NT2/D1 (cell line): ENCODE measurements around the gene PATL2.
"Not testable (repeated sequence)": the region's sequence is repeated elsewhere in the genome, so short reads cannot be mapped to it uniquely, and the experiment has no call there.

ENCODE experiments used
- SUZ12 ChIP-seq: IDR thresholded peaks from 2 replicates; pipeline ENCODE4 v1.6.1; 2011; ENCODE audit not compliant: insufficient read length, insufficient read depth; ENCODE audit errors: extremely low read depth
- YY1 ChIP-seq: IDR thresholded peaks from 2 replicates; pipeline ENCODE4 v1.6.1; 2011; ENCODE audit not compliant: insufficient read length, insufficient read depth
- ZNF274 ChIP-seq: IDR thresholded peaks from 2 replicates; pipeline ENCODE4 v1.6.1; 2011; ENCODE audit warnings: mild to moderate bottlenecking, low read depth, low read length

DNA sequence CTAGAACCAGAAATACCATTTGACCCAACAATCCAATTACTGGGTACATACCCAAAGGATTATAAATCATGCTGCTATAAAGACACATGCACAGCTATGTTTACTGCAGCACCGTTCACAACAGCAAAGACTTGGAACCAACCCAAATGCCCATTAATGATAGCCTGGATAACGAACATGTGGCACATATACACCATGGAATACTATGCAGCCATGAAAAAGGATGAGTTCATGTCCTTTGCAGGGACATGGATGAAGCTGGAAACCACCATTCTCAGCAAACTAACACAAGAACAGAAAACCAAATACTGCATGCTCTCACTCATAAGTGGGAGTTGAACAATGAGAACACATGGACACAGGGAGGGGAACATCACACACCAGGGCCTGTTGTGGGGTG lies 21.8 kb downstream of the PATL2 start:
- TF ChIP-seq YY1, ZNF274, SUZ12: not testable (repeated sequence)
